H1 (cell line): ENCODE measurements around the gene MEIOB. TPM values are rescaled to one million over a fixed set of nuclear protein-coding genes. Genes with fewer than 3 reads are reported as not detected.

Experiments used
- CHD2 ChIP-seq: IDR thresholded peaks from 2 replicates; pipeline ENCODE4 v1.6.1; 2012; ENCODE audit warnings: low read length, improper control_type of control experiment
- CREB1 ChIP-seq: IDR thresholded peaks from 2 replicates; pipeline ENCODE4 v1.6.1; 2012; ENCODE audit warnings: inconsistent platforms
- EGR1 ChIP-seq: IDR thresholded peaks from 2 replicates; pipeline ENCODE4 v1.6.1; 2011; ENCODE audit warnings: low read depth, low read length, borderline replicate concordance
- EZH2 ChIP-seq: fragments of 200-600 bp; sonication (generic); IDR thresholded peaks from 2 replicates; pipeline ENCODE4 v1.7.1; 2012; ENCODE audit warnings: low read depth, mild to moderate bottlenecking, moderate library complexity, low read length, inconsistent platforms; ENCODE audit not compliant: severe bottlenecking
- JUND ChIP-seq: IDR thresholded peaks from 2 replicates; pipeline ENCODE4 v1.6.1; 2011; ENCODE audit warnings: mild to moderate bottlenecking, improper control_type of control experiment, low read length
- NRF1 ChIP-seq: IDR thresholded peaks from 2 replicates; pipeline ENCODE4 v1.6.1; 2011; ENCODE audit warnings: mild to moderate bottlenecking, low read depth, low read length, improper control_type of control experiment
- polyA plus RNA-seq, 7 experiments: library from polyadenylated mRNA; depleted of rRNA in 3 of 7; stranded (reverse) in 5 of 7; unstranded in 2 of 7; fragments of >200 nt in 5 of 7; fragments of 200-250 nt in 2 of 7; gene quantifications; 1 replicate in 5 of 7; 2 replicates in 1 of 7; 4 replicates in 1 of 7; pipeline versions ENCODE4 v1.2.1 to v1.2.3, GENCODE V29; 2011 to 2013; ENCODE audit warnings: missing spikeins in 2 of 7, mixed read lengths in 2 of 7
- total RNA-seq: library from RNA; stranded (reverse); fragmentation: NEBNext Ultra II Directional; extraction: Animal tissue kit (Norgen Biotek cat#: 25700); gene quantifications from 2 replicates; pipeline ENCODE4 v1.2.1, GENCODE V29; 2021
- TF ChIP-seq, protein P1 (sequence below): IDR thresholded peaks from 2 replicates; pipeline ENCODE4 v1.6.1; 2012; ENCODE audit warnings: low read length, inconsistent platforms
- TF ChIP-seq, protein P2 (sequence below): IDR thresholded peaks from 2 replicates; pipeline ENCODE4 v1.6.1; 2012; ENCODE audit warnings: inconsistent platforms

MEIOB gene
- total and polyA plus RNA-seq, 2 of the 8 experiments (the other 6 are each of a cell fraction or from before 2014, with no cell fraction given) = 0.63 to 1.1 TPM

DNA sequence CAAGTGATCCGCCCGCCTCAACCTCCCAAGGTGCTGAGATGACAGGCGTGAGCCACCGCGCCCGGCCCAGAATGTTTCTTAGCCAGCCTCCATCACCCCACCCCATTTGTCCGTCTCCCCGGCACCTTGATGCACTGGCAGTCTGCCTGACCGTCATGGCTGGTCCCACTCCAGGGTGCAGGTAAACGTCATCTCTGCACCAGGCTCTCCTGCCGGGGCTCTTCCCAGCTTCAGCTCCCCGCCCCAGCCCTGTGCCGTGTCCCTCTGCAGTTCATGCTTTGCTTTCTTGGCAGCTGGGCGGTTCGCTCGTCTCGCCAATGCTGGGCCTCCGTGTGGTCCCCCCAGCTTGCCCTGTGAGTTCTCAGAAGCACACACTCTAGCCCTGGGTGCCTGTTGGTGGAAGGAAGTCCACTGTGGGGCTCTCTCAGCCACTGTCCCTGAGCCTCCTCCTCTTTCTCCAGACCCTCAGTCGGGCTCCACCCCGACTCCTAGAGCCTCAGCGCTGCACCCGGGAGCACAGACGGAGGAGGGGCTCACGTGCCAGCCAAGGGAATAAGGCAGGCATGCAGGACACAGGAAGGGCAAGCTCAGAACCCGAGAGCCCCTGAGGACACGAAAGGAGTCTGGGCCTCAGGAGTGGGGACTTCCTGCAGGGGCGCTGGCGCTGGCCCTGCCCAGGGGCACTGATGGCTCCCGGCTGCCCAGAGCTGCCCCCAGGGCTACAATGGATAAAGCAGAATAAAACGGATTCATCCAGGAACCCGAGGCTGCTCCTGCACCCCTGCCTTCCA, 34.3 kb upstream of the MEIOB start (continued):
- no peak for TF ChIP-seq EZH2
- TF ChIP-seq CHD2 = no peak
- TF ChIP-seq CREB1 = no peak
- no peak for TF ChIP-seq EGR1
- no peak for TF ChIP-seq NRF1
- TF ChIP-seq, protein P1, sequence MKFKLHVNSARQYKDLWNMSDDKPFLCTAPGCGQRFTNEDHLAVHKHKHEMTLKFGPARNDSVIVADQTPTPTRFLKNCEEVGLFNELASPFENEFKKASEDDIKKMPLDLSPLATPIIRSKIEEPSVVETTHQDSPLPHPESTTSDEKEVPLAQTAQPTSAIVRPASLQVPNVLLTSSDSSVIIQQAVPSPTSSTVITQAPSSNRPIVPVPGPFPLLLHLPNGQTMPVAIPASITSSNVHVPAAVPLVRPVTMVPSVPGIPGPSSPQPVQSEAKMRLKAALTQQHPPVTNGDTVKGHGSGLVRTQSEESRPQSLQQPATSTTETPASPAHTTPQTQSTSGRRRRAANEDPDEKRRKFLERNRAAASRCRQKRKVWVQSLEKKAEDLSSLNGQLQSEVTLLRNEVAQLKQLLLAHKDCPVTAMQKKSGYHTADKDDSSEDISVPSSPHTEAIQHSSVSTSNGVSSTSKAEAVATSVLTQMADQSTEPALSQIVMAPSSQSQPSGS = no peak
- no peak for TF ChIP-seq JUND
- TF ChIP-seq, protein P2, sequence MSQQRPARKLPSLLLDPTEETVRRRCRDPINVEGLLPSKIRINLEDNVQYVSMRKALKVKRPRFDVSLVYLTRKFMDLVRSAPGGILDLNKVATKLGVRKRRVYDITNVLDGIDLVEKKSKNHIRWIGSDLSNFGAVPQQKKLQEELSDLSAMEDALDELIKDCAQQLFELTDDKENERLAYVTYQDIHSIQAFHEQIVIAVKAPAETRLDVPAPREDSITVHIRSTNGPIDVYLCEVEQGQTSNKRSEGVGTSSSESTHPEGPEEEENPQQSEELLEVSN = no peak
- TF ChIP-seq, all 59 proteins: peak for 0
